Gastrocnemius medialis (tissue), 4 donors: Measurements from ENCODE around the gene ZNF521.

Experiments used
- CTCF ChIP-seq, 5 experiments: fragments of 450-650 bp in 3 of 5; fragments of 200-600 bp in 2 of 5; sonication (generic) in 2 of 5; IDR thresholded peaks in 4 of 5; conservative IDR thresholded peaks in 1 of 5; 1 replicate in 4 of 5; 2 replicates in 1 of 5; pipeline ENCODE4 v1.5.1; 2016 to 2019; ENCODE audit warnings: antibody characterized with exemption in 5 of 5, mild to moderate bottlenecking in 3 of 5, moderate library complexity in 3 of 5
- POLR2A ChIP-seq, 2 donors: fragments of 450-650 bp; IDR thresholded peaks; one replicate each; pipeline ENCODE4 v1.6.1; 2017; ENCODE audit warnings: antibody characterized with exemption in 2 of 2, mild to moderate bottlenecking in 2 of 2, moderate library complexity in 2 of 2

DNA sequence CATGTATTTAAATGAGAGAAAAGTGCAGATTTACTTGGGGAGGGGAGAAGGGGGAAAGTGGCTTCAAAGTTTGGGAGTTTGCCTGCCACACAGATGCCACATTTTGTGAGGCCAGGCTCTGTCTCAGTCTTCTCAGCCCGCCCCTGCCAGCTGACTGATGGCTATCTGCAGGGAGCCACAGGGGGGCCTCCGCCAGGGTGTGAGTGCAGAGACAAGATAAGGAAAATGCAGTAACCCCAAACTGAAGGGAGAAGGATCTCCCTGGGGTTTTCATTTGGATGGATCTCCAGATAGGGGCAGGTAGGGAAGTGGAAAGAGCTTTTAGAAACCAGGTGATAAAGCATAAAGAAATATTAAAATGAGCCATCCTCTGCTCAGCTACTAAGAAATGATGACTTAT is 128.8 kb downstream of the ZNF521 start:
- TF ChIP-seq CTCF (IDR thresholded peaks at IDR 0.05 in 4 of 5, conservative IDR thresholded peaks at IDR 0.05 in 1 of 5) = no peak
- TF ChIP-seq POLR2A (IDR thresholded peaks at IDR 0.05) = no peak
